IMR-90 (cell line): ENCODE measurements around the gene GGACT. TPM values are rescaled to one million over a fixed set of nuclear protein-coding genes. Genes with fewer than 3 reads are reported as not detected.
A peak's percentile ranks its signal among the peaks of the same experiment; 100 is the strongest.

Experiments used
- ATAC-seq: fragments of 200-7000 bp; cut with Tn5 transposase; 2 replicates; pipeline ENCODE4 v1.9.1; 2020; ENCODE audit warnings: low read depth, mild to moderate bottlenecking, moderate library complexity
- BruUV-seq: library from RNA; stranded (reverse); fragments of 400-500 nt; replicated peaks from 2 replicates; lab custom pipeline; 2021; lab: Mats Ljungman, UMichigan
- CTCF ChIA-PET: fragments of 300-600 bp; formaldehyde crosslinking; extraction: SDS; loops from one replicate; lab custom pipeline; 2021; ENCODE audit warnings: antibody characterized with exemption; lab: Yijun Ruan, JAX
- POLR2A ChIA-PET: fragments of 300-600 bp; sonication (Branson Sonifier 250); formaldehyde crosslinking; loops from one replicate; lab custom pipeline; 2022; ENCODE audit warnings: antibody characterized with exemption; ENCODE audit not compliant: unreplicated experiment; lab: Charles Lee
- DNase-seq: peaks from one replicate; pipeline ENCODE4 v3.0.0; 2013
- H2AFZ ChIP-seq: replicated peaks from 2 replicates; pipeline ENCODE3; 2013; ENCODE audit warnings: low read length, mild to moderate bottlenecking; ENCODE audit not compliant: poor library complexity
- H2AK5ac ChIP-seq: 2 replicates; pipeline ENCODE4 v1.6.1; 2013; ENCODE audit warnings: low read depth, low read length, inconsistent platforms
- H2AK9ac ChIP-seq: replicated peaks from 2 replicates; pipeline ENCODE3; 2013; ENCODE audit warnings: mild to moderate bottlenecking, low read depth, low read length, moderate library complexity; ENCODE audit not compliant: poor library complexity
- H2BK120ac ChIP-seq: 2 replicates; pipeline ENCODE4 v1.6.1; 2013; ENCODE audit warnings: low read depth, low read length, inconsistent platforms
- H2BK15ac ChIP-seq: 3 replicates; pipeline ENCODE4 v1.6.1; 2013; ENCODE audit warnings: low read depth, low read length, inconsistent platforms
- H2BK20ac ChIP-seq: 2 replicates; pipeline ENCODE4 v1.6.1; 2013; ENCODE audit warnings: low read depth, mild to moderate bottlenecking, inconsistent platforms, low read length, moderate library complexity
- H2BK5ac ChIP-seq: 2 replicates; pipeline ENCODE4 v1.6.1; 2013; ENCODE audit warnings: mild to moderate bottlenecking, low read depth, low read length, inconsistent platforms; ENCODE audit not compliant: poor library complexity, severe bottlenecking
- H3K14ac ChIP-seq: replicated peaks from 2 replicates; pipeline ENCODE4 v1.6.1; 2013; ENCODE audit warnings: low read depth, low read length, inconsistent platforms
- H3K18ac ChIP-seq: 2 replicates; pipeline ENCODE4 v1.6.1; 2013; ENCODE audit warnings: low read depth, low read length, control low read depth
- H3K23ac ChIP-seq: 2 replicates; pipeline ENCODE4 v1.6.1; 2013; ENCODE audit warnings: low read depth, low read length, inconsistent platforms
- H3K27ac ChIP-seq: 2 replicates; pipeline ENCODE4 v1.5.1; 2013; ENCODE audit warnings: mild to moderate bottlenecking, control low read depth, low read length; ENCODE audit not compliant: insufficient read depth
- H3K27me3 ChIP-seq: 2 replicates; pipeline ENCODE4 v1.6.1; 2013; ENCODE audit warnings: low read length; ENCODE audit not compliant: control insufficient read depth, insufficient read depth
- H3K36me3 ChIP-seq: 2 replicates; pipeline ENCODE4 v1.6.1; 2013; ENCODE audit warnings: low read length, mixed read lengths; ENCODE audit not compliant: control insufficient read depth, insufficient read depth
- H3K4ac ChIP-seq: 2 replicates; pipeline ENCODE4 v1.6.1; 2013; ENCODE audit warnings: low read depth, low read length, inconsistent platforms
- H3K4me1 ChIP-seq: 2 replicates; pipeline ENCODE4 v1.6.1; 2013; ENCODE audit warnings: low read length, mixed read lengths; ENCODE audit not compliant: control insufficient read depth, insufficient read depth
- H3K4me2 ChIP-seq: 2 replicates; pipeline ENCODE4 v1.6.1; 2013; ENCODE audit warnings: low read depth, mild to moderate bottlenecking, control low read depth, low read length, moderate library complexity
- H3K4me3 ChIP-seq: 2 replicates; pipeline ENCODE4 v1.5.1; 2013; ENCODE audit warnings: low read depth, mild to moderate bottlenecking, control low read depth, low read length, moderate library complexity; ENCODE audit not compliant: insufficient read depth
- H3K56ac ChIP-seq: 2 replicates; pipeline ENCODE4 v1.6.1; 2013; ENCODE audit warnings: low read length, inconsistent platforms; ENCODE audit not compliant: insufficient read depth; ENCODE audit errors: extremely low read depth
- H3K79me1 ChIP-seq, 2 experiments: 2 replicates each; pipeline ENCODE4 v1.6.1; 2013; ENCODE audit warnings: low read length in 2 of 2, inconsistent platforms in 1 of 2, low read depth in 1 of 2
- H3K9ac ChIP-seq: 2 replicates; pipeline ENCODE4 v1.6.1; 2013; ENCODE audit warnings: low read depth, low read length, control low read depth
- H3K9me1 ChIP-seq: 2 replicates; pipeline ENCODE4 v1.6.1; 2013; ENCODE audit warnings: low read length, inconsistent platforms; ENCODE audit not compliant: insufficient read depth
- H3K9me3 ChIP-seq: 2 replicates; pipeline ENCODE4 v1.6.1; 2013; ENCODE audit warnings: low read length; ENCODE audit not compliant: control insufficient read depth, insufficient read depth
- H4K20me1 ChIP-seq: 2 replicates; pipeline ENCODE4 v1.6.1; 2013; ENCODE audit warnings: low read length, inconsistent platforms; ENCODE audit not compliant: insufficient read depth
- H4K5ac ChIP-seq: 2 replicates; pipeline ENCODE4 v1.6.1; 2013; ENCODE audit warnings: mild to moderate bottlenecking, low read depth, low read length, control low read depth
- H4K8ac ChIP-seq, 2 experiments: 2 replicates each; pipeline ENCODE4 v1.6.1; 2013; ENCODE audit warnings: low read depth in 2 of 2, low read length in 2 of 2, control low read depth in 1 of 2, inconsistent platforms in 1 of 2
- H4K91ac ChIP-seq: 2 replicates; pipeline ENCODE4 v1.6.1; 2013; ENCODE audit warnings: low read depth, low read length, inconsistent platforms; ENCODE audit not compliant: insufficient read depth
- BHLHE40 ChIP-seq: fragments of 150-350 bp; IDR thresholded peaks from 2 replicates; pipeline ENCODE4 v1.6.1; 2016; ENCODE audit warnings: mild to moderate bottlenecking, low read depth, low read length
- CEBPB ChIP-seq: IDR thresholded peaks from 2 replicates; pipeline ENCODE4 v1.6.1; 2012; ENCODE audit warnings: low read depth, low read length, improper control_type of control experiment
- CHD1 ChIP-seq: IDR thresholded peaks from 2 replicates; pipeline ENCODE4 v1.6.1; 2012; ENCODE audit warnings: low read depth, low read length, improper control_type of control experiment
- CTCF ChIP-seq: conservative IDR thresholded peaks from 2 replicates; pipeline ENCODE4 v1.5.1; 2012; ENCODE audit warnings: mild to moderate bottlenecking, low read depth, low read length, improper control_type of control experiment
- ELK1 ChIP-seq: fragments of 150-350 bp; IDR thresholded peaks from 2 replicates; pipeline ENCODE4 v1.6.1; 2016; ENCODE audit warnings: low read depth, mild to moderate bottlenecking, low read length, moderate library complexity, borderline replicate concordance
- FOS ChIP-seq: fragments of 150-350 bp; IDR thresholded peaks from 2 replicates; pipeline ENCODE4 v1.6.1; 2016; ENCODE audit warnings: low read depth, low read length
- MAZ ChIP-seq: IDR thresholded peaks from 2 replicates; pipeline ENCODE4 v1.6.1; 2012; ENCODE audit warnings: low read depth, mild to moderate bottlenecking, low read length, improper control_type of control experiment, moderate library complexity, borderline replicate concordance
- MXI1 ChIP-seq: IDR thresholded peaks from 2 replicates; pipeline ENCODE4 v1.6.1; 2012; ENCODE audit warnings: low read depth, mild to moderate bottlenecking, low read length, moderate library complexity, borderline replicate concordance
- NFE2L2 ChIP-seq: fragments of 150-350 bp; IDR thresholded peaks from 2 replicates; pipeline ENCODE4 v1.6.1; 2016; ENCODE audit warnings: low read depth, mild to moderate bottlenecking, low read length
- POLR2A ChIP-seq: IDR thresholded peaks from 2 replicates; pipeline ENCODE4 v1.6.1; 2012; ENCODE audit warnings: mild to moderate bottlenecking, low read depth, low read length
- RAD21 ChIP-seq: IDR thresholded peaks from 2 replicates; pipeline ENCODE4 v1.6.1; 2012; ENCODE audit warnings: low read length, improper control_type of control experiment
- RCOR1 ChIP-seq: IDR thresholded peaks from 2 replicates; pipeline ENCODE4 v1.6.1; 2012; ENCODE audit warnings: mild to moderate bottlenecking, low read length, improper control_type of control experiment; ENCODE audit not compliant: insufficient replicate concordance
- RFX5 ChIP-seq: IDR thresholded peaks from 2 replicates; pipeline ENCODE4 v1.8.0; 2012; ENCODE audit warnings: low read depth, mild to moderate bottlenecking, low read length, moderate library complexity
- SMC3 ChIP-seq: fragments of 150-350 bp; IDR thresholded peaks from 2 replicates; pipeline ENCODE4 v1.6.1; 2016; ENCODE audit warnings: low read depth, mild to moderate bottlenecking, antibody characterized with exemption, low read length, moderate library complexity
- USF2 ChIP-seq: fragments of 150-350 bp; IDR thresholded peaks from 2 replicates; pipeline ENCODE4 v1.6.1; 2017; ENCODE audit warnings: mild to moderate bottlenecking, antibody characterized with exemption, low read length, low read depth
- WGBS, 2 experiments: methylation state at CpG; one replicate each; pipeline versions ENCODE4 v1.1.5 to v1.1.7; 2013; ENCODE audit warnings: missing lambda C conversion rate in 2 of 2; ENCODE audit not compliant: insufficient read length in 1 of 2; ENCODE audit errors: extremely low coverage in 2 of 2; 5-methylcytosine and 5-hydroxymethylcytosine counted together
- dilution Hi-C: fragments of 300-500 bp; cut with HindIII; formaldehyde crosslinking; loops from one replicate; pipeline ENCODE4 v1.14.3; 2018; ENCODE audit warnings: low sequenced_read_pairs; ENCODE audit not compliant: unreplicated experiment
- in situ Hi-C: fragments of 300-500 bp; cut with MboI; formaldehyde crosslinking; loops from 3 replicates; pipeline ENCODE4 v1.14.3; 2019; ENCODE audit warnings: low sequenced_read_pairs, inconsistent platforms, mixed read lengths
- intact Hi-C: fragments of 100-400 bp; cut with micrococcal nuclease; formaldehyde crosslinking; loops from 2 replicates; pipeline ENCODE4 v1.10.0; 2022
- polyA plus RNA-seq, 3 experiments: library from polyadenylated mRNA; depleted of rRNA; stranded (reverse); fragments of >200 nt; gene quantifications; 2 replicates each; pipeline ENCODE4 v1.2.3, GENCODE V29; 2012; ENCODE audit warnings: low replicate concordance in 1 of 3
- total RNA-seq: library from RNA; depleted of rRNA; stranded (reverse); fragments of >200 nt; gene quantifications from 2 replicates; pipeline ENCODE4 v1.2.3, GENCODE V29; 2012

Gene GGACT
- total and polyA plus RNA-seq, 2 of the 4 experiments (the other 2 are of a cell fraction) = 2.0 to 2.6 TPM

GRCh38 chr13:100543872-100544602 is 44.6 kb downstream of the GGACT start:
- Histone ChIP-seq H3K9ac (no peak overlapping the region), H3K27ac (no peak overlapping the region), H2AFZ (peak overlapping the region; percentile 18), H3K4me3 (no peak overlapping the region), H3K18ac (no peak overlapping the region), H4K5ac (no peak overlapping the region), H3K27me3 (no peaks in the 10 kb centered on the region), H2AK5ac (no peak overlapping the region), H3K9me1 (no peaks in the 10 kb centered on the region), H3K4ac (no peak overlapping the region), H2BK20ac (no peak overlapping the region), H4K91ac (no peak overlapping the region), H4K20me1 (no peaks in the 10 kb centered on the region), H3K56ac (no peak overlapping the region), H2BK120ac (no peak overlapping the region), H3K23ac (no peak overlapping the region), H3K14ac (no peak overlapping the region), H2AK9ac (no peak overlapping the region), H3K4me2 (no peak overlapping the region), H2BK15ac (no peak overlapping the region), H3K36me3 (no peaks in the 10 kb centered on the region), H3K79me1 (no peaks in the 10 kb centered on the region), H3K9me3 (no peaks in the 10 kb centered on the region), H2BK5ac (no peak overlapping the region), H3K4me1 (peaks cover 7% of the 10 kb centered on the region; the same call in 1 of the 2 replicates), H4K8ac (peak overlapping the region in 1 of 2 experiments; percentile 24; a peak in 1 of 4 replicates)
- BruUV-seq = no TSS peak
- no peak for DNase-seq
- CTCF ChIA-PET = interaction anchor here (0.6 to 1.2 kb wide), 2 partner anchors 543 to 894 kb away, joined by 3 to 4 read pairs; no protein-coding TSS in a partner anchor
- in situ Hi-C loops (loop anchor here (10.0 kb wide), 1 partner anchor 889 kb away; no protein-coding TSS in a partner anchor), dilution Hi-C loops (no loop called here), intact Hi-C loops (loop anchor here (1.0 kb wide), 1 partner anchor 628 kb away; no protein-coding TSS in a partner anchor)
- TF ChIP-seq CTCF (no peak), NFE2L2 (no peak), CEBPB (no peak), POLR2A (no peak), MXI1 (no peak), CHD1 (no peak), USF2 (no peak), RFX5 (no peak), MAZ (no peak), SMC3 (no peak), BHLHE40 (no peak), ELK1 (no peak), RAD21 (no peak), FOS (no peak), RCOR1 (no peak)
- 68% methylated on average over 18 of the region's 26 CpGs; no CpG with 5 or more reads in 1 of the 2 experiments for WGBS, 2 experiments
- no peak for ATAC-seq
- POLR2A ChIA-PET = no interaction called here
